Measurements from ENCODE around the gene MEAK7.

The MEAK7 gene

DNA sequence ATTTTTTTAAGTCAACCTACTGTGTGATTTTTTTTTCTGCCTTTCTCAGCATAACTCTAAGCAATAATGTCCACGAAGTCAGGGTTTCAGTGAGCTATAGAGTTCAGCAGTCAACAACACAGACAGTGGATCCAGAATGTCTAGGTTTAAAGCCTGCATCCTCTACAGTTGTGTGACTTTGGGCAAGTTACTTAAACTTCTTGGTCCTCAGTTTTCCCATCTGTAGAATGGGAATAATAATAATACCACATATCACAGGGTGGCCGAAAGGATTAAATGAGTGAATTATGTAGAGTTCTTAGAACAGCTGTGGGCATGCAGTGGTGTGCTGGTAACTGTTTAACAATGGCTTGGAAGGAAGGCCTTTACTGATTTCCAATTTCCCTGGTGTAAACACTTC lies 38.8 kb upstream of the MEAK7 start:
- H3K27ac ChIP-seq (ENCODE audit: low read length), result no peak overlapping the region
- H3K9me3 ChIP-seq (ENCODE audit: control insufficient read depth in 1 of 2, low read length in 2 of 2), result no peaks in the 10 kb centered on the region
- H3K27me3 ChIP-seq (ENCODE audit: low read depth, low read length), result no peaks in the 10 kb centered on the region
- no peak overlapping the region for H3K4me3 ChIP-seq (ENCODE audit: low read depth in 1 of 2, low read length in 2 of 2)
- no peaks in the 10 kb centered on the region for H3K36me3 ChIP-seq (ENCODE audit: control insufficient read depth in 1 of 2, insufficient read depth in 2 of 2, low read length in 2 of 2)
- H3K4me1 ChIP-seq (ENCODE audit: control insufficient read depth in 1 of 2, insufficient read depth in 2 of 2, low read length in 2 of 2), result no peaks in the 10 kb centered on the region

DNA sequence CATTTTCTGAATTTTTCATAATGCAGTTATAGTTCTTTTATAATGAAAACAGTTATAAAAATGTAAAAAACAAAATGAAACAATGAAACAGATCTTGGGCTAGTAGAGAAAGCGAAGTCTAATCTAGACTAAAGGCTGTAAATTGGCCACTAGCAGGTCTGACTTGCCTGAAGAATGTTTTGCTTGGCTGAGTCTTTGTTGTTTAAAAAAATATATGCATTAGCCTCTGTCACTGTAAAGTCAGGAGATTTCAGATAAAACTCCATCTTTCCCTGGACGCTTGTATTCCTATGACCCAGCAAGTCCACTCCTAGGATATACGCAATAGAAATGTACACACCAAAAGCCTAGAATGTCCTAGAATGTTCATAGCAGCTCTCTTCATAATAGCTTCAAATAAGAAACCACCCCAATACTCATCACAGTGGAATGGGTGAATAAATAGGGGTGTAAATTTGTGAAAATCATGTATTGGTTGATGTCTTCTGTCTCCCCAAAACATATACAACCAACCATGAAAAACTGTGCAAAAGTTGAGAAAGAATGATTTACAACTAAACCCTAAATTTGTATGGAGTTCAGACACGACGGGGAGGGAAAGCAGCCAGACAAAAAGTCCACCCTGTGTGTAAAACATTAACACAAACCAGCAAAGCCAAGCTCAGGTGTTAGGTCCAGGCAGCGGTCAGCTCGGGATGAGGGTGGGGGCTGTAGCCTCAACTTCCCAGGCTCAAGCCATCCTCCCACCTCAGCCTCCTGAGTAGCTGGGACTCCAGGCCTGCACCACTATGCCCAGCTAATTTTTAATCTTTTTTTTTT lies 37.7 kb upstream of the MEAK7 start:
- Histone ChIP-seq H3K27ac (ENCODE audit: low read length) (no peak overlapping the region), H3K36me3 (ENCODE audit: control insufficient read depth in 1 of 2, insufficient read depth in 2 of 2, low read length in 2 of 2) (no peaks in the 10 kb centered on the region), H3K27me3 (ENCODE audit: low read depth, low read length) (no peaks in the 10 kb centered on the region), H3K4me1 (ENCODE audit: control insufficient read depth in 1 of 2, insufficient read depth in 2 of 2, low read length in 2 of 2) (no peaks in the 10 kb centered on the region), H3K4me3 (ENCODE audit: low read depth in 1 of 2, low read length in 2 of 2) (no peak overlapping the region), H3K9me3 (ENCODE audit: control insufficient read depth in 1 of 2, low read length in 2 of 2) (no peaks in the 10 kb centered on the region)

DNA sequence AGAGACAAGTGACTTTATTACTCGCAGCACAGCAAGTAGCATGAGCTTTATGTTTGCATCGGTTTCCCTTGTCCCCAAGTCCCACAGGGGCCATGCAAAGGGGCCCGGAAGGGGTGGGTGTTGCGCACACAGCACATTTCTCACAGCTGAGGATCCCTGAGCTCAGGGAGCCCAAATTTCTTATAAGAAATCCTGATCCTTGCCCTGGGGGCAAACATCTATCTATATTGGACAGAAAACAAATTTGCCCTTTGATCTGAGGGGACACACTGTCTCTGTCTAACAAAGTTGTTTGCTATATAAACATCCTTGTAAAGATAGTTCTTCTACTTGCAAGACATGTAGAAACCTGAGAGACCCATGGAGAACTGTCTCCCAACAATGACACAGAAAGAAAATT lies 35.7 kb upstream of the MEAK7 start:
- no peak overlapping the region for H3K4me3 ChIP-seq (ENCODE audit: low read depth in 1 of 2, low read length in 2 of 2)
- no peaks in the 10 kb centered on the region for H3K27me3 ChIP-seq (ENCODE audit: low read depth, low read length)
- no peak overlapping the region for H3K27ac ChIP-seq (ENCODE audit: low read length)
- no peaks in the 10 kb centered on the region for H3K4me1 ChIP-seq (ENCODE audit: control insufficient read depth in 1 of 2, insufficient read depth in 2 of 2, low read length in 2 of 2)
- no peaks in the 10 kb centered on the region for H3K36me3 ChIP-seq (ENCODE audit: control insufficient read depth in 1 of 2, insufficient read depth in 2 of 2, low read length in 2 of 2)
- H3K9me3 ChIP-seq (ENCODE audit: control insufficient read depth in 1 of 2, low read length in 2 of 2), result no peaks in the 10 kb centered on the region

DNA sequence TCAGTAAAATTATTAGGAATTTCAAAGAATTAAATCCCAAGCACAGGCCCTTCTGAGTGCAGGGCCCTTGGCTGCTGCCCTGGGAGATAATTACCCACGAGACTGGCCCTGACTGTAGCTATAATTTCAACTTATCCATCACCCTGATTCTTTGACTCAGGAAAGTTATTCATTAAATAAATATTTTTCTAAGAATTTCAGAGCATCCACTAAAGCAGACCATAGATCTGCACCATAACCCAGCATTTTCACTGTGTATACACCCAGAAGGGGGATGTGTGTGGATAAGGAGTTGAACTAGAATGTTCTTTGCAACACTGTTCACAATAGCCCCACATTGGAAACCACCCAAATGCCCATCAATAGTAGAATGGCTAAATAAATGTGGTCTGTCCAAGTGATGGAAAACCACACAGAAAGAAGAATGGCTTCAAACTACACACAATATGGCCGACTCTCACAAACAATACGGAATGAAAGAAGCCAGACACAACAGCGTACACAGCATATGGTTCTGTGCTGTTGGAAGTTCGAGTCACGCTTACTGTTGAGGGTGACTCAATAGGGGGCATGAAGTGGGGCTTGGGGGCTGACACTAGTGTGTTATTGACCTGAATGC lies 33.9 kb upstream of the MEAK7 start:
- Histone ChIP-seq H3K36me3 (ENCODE audit: control insufficient read depth in 1 of 2, insufficient read depth in 2 of 2, low read length in 2 of 2) (no peaks in the 10 kb centered on the region), H3K27ac (ENCODE audit: low read length) (no peak overlapping the region), H3K9me3 (ENCODE audit: control insufficient read depth in 1 of 2, low read length in 2 of 2) (no peaks in the 10 kb centered on the region), H3K4me3 (ENCODE audit: low read depth in 1 of 2, low read length in 2 of 2) (no peak overlapping the region), H3K27me3 (ENCODE audit: low read depth, low read length) (no peaks in the 10 kb centered on the region), H3K4me1 (ENCODE audit: control insufficient read depth in 1 of 2, insufficient read depth in 2 of 2, low read length in 2 of 2) (no peaks in the 10 kb centered on the region)

DNA sequence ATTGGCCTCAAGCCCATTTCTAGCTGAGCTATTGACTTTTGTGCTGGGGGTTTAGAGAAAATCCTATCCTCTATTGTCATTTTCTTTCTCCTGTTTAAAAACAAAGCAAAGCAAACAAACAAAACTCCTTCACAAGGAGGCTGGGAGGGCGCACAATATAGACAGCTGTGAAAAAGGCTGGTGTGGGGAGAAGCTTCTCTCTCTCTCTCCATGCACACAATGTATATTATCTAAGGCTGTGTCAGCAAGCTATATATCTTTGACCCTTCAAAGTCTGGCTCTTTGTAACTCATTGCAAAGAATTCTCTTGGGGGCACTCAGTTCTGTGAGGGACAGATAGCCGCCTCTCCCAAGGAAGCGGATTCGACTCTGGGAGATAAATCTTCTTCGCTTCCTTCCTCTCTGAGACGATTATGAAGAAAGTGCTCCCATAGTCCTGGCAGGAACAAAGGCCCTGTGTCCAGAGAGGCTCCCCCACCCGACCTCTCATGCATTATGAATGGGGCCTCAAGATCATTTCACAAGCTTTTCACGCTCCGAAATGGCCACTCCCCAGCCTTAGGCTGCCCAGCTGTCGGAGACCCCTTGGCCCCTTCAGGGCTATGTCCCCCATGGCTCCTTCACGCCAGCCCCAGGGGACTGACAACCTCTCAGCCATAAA lies 33.2 kb upstream of the MEAK7 start:
- Histone ChIP-seq H3K4me3 (ENCODE audit: low read depth in 1 of 2, low read length in 2 of 2) (no peak overlapping the region), H3K4me1 (ENCODE audit: control insufficient read depth in 1 of 2, insufficient read depth in 2 of 2, low read length in 2 of 2) (peaks cover 0 to 7% of the 10 kb centered on the region in 2 donors), H3K27me3 (ENCODE audit: low read depth, low read length) (no peaks in the 10 kb centered on the region), H3K27ac (ENCODE audit: low read length) (no peak overlapping the region), H3K9me3 (ENCODE audit: control insufficient read depth in 1 of 2, low read length in 2 of 2) (no peaks in the 10 kb centered on the region), H3K36me3 (ENCODE audit: control insufficient read depth in 1 of 2, insufficient read depth in 2 of 2, low read length in 2 of 2) (no peaks in the 10 kb centered on the region)

DNA sequence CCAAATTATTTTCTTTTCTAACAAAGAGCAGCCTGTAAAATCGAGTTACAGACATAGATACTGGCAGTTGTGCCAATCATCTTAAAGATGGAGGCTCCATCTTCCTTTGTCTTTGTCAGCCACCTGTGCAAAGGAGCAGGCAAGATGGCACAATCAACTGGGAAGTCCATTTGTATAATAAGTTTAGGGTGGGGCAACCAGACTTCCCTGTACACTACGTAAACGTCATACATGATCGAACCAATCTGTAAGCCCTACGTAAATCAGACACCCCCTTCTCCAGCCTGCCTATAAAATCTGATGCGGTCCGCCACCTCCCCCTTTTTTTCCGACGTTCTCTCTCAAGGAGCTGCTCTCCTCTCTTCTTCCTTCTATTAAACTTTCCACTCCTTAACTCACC lies 31.4 kb upstream of the MEAK7 start:
- peaks cover 8 to 16% of the 10 kb centered on the region in 2 donors for H3K4me1 ChIP-seq (ENCODE audit: control insufficient read depth in 1 of 2, insufficient read depth in 2 of 2, low read length in 2 of 2)
- no peak overlapping the region for H3K27ac ChIP-seq (ENCODE audit: low read length)
- H3K4me3 ChIP-seq (ENCODE audit: low read depth in 1 of 2, low read length in 2 of 2), result no peak overlapping the region
- H3K36me3 ChIP-seq (ENCODE audit: control insufficient read depth in 1 of 2, insufficient read depth in 2 of 2, low read length in 2 of 2), result no peaks in the 10 kb centered on the region
- no peaks in the 10 kb centered on the region for H3K9me3 ChIP-seq (ENCODE audit: control insufficient read depth in 1 of 2, low read length in 2 of 2)
- no peaks in the 10 kb centered on the region for H3K27me3 ChIP-seq (ENCODE audit: low read depth, low read length)

DNA sequence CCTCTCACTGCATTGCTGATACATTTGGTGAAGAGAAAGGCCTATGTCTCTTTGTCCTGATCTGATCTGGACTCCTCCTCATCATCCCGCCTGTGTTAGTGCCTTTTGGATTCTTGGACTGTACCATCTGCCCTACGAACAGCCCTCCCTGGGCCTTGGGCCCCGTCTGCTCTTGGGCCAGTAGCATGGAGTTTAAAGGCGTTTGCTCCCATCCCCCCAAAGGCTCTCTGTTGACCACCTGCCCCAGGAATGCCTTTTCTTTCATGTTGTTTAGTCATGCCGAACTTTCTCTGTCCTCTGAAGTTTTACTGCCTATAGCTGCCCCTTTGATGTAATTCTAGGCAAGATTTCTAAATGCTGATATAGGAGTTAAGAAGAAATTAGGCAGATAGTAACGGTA lies 30.9 kb upstream of the MEAK7 start:
- H3K27me3 ChIP-seq (ENCODE audit: low read depth, low read length), result no peaks in the 10 kb centered on the region
- no peaks in the 10 kb centered on the region for H3K36me3 ChIP-seq (ENCODE audit: control insufficient read depth in 1 of 2, insufficient read depth in 2 of 2, low read length in 2 of 2)
- H3K27ac ChIP-seq (ENCODE audit: low read length), result no peak overlapping the region
- H3K4me3 ChIP-seq (ENCODE audit: low read depth in 1 of 2, low read length in 2 of 2), result no peak overlapping the region
- H3K9me3 ChIP-seq (ENCODE audit: control insufficient read depth in 1 of 2, low read length in 2 of 2), result no peaks in the 10 kb centered on the region
- H3K4me1 ChIP-seq (ENCODE audit: control insufficient read depth in 1 of 2, insufficient read depth in 2 of 2, low read length in 2 of 2), result peaks cover 8 to 16% of the 10 kb centered on the region in 2 donors

DNA sequence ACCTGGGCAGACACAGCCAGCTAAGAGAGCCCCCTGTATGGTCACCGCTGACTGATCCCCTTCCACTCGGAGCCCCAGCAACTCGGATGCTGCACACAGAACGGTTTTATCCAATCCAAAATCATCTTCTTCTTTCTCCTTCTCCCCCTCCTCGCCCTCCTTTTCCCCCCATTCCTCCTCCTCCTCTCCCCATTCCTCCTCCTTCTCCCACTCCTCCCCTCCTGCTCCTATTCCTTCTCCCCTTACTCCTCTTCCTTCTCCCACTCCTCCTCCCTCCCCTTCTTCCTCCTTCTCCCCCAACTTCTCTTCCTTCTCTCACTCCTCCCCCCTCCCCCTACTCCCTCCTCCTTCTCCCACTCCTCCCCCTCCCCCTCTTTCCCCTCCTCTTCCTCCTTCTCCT lies 30.4 kb upstream of the MEAK7 start:
- Histone ChIP-seq H3K36me3 (ENCODE audit: control insufficient read depth in 1 of 2, insufficient read depth in 2 of 2, low read length in 2 of 2) (no peaks in the 10 kb centered on the region), H3K9me3 (ENCODE audit: control insufficient read depth in 1 of 2, low read length in 2 of 2) (no peaks in the 10 kb centered on the region), H3K27me3 (ENCODE audit: low read depth, low read length) (no peaks in the 10 kb centered on the region), H3K4me3 (ENCODE audit: low read depth in 1 of 2, low read length in 2 of 2) (no peak overlapping the region), H3K27ac (ENCODE audit: low read length) (no peak overlapping the region), H3K4me1 (ENCODE audit: control insufficient read depth in 1 of 2, insufficient read depth in 2 of 2, low read length in 2 of 2) (peaks cover 8 to 16% of the 10 kb centered on the region in 2 donors)

DNA sequence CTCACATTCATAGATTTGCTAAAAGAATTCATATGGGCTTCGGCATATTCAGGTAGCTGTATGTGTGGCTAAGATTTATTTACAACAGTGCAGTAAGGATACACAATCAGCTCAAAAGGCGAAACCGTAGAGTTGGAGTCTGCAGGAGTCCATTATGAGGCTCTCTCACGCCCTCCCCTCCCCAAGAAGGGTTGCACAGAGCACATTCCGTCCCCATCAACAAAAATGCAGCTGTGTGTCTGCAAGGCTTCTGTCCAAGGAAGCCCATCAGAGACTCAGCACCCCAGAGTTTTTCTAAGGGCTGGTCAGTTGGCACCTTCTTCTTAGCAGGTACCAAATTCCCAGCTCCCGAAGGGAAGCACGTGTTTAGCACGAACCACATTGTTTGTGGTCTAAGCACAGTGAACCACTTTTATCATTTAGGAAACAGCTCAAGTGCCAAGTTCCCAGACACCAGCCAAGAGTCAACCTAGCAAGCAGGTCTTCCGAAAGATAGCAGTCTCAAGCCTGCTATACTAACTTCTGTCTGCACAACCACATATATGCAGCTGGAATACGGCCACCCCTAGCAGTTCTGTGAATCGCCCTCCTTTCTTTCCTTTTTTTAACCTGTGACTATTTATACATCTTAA lies 28.5 kb upstream of the MEAK7 start:
- Histone ChIP-seq H3K36me3 (ENCODE audit: control insufficient read depth in 1 of 2, insufficient read depth in 2 of 2, low read length in 2 of 2) (no peaks in the 10 kb centered on the region), H3K27me3 (ENCODE audit: low read depth, low read length) (no peaks in the 10 kb centered on the region), H3K9me3 (ENCODE audit: control insufficient read depth in 1 of 2, low read length in 2 of 2) (no peaks in the 10 kb centered on the region), H3K4me1 (ENCODE audit: control insufficient read depth in 1 of 2, insufficient read depth in 2 of 2, low read length in 2 of 2) (peaks cover 8 to 16% of the 10 kb centered on the region in 2 donors), H3K27ac (ENCODE audit: low read length) (peak overlapping the region; percentile 68), H3K4me3 (ENCODE audit: low read depth in 1 of 2, low read length in 2 of 2) (no peak overlapping the region)

DNA sequence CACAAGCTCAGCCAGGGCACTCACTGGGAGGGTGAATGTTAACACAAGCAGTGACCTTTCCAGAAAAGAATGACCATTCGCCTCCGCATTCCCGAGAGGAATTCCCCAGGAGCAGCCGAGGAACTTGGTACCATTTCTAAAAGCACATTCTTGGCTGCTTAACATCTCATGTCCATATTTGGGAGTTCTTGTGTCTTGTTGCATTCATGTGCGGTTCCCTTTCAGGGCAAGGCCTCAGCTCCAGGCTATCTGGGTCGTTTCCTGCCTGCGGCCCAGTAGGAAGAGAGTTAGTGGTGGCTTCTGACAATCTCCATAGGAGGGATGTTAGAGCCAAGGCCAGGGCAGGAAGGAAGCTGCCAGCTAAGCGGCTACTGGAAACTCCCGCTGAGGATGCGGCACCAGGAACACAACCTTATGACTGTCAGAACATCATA lies 27.8 kb upstream of the MEAK7 start:
- Histone ChIP-seq H3K36me3 (ENCODE audit: control insufficient read depth in 1 of 2, insufficient read depth in 2 of 2, low read length in 2 of 2) (no peaks in the 10 kb centered on the region), H3K27ac (ENCODE audit: low read length) (peak overlapping the region; percentile 68), H3K9me3 (ENCODE audit: control insufficient read depth in 1 of 2, low read length in 2 of 2) (no peaks in the 10 kb centered on the region), H3K27me3 (ENCODE audit: low read depth, low read length) (no peaks in the 10 kb centered on the region), H3K4me3 (ENCODE audit: low read depth in 1 of 2, low read length in 2 of 2) (no peak overlapping the region), H3K4me1 (ENCODE audit: control insufficient read depth in 1 of 2, insufficient read depth in 2 of 2, low read length in 2 of 2) (peaks cover 8 to 20% of the 10 kb centered on the region in 2 donors)

DNA sequence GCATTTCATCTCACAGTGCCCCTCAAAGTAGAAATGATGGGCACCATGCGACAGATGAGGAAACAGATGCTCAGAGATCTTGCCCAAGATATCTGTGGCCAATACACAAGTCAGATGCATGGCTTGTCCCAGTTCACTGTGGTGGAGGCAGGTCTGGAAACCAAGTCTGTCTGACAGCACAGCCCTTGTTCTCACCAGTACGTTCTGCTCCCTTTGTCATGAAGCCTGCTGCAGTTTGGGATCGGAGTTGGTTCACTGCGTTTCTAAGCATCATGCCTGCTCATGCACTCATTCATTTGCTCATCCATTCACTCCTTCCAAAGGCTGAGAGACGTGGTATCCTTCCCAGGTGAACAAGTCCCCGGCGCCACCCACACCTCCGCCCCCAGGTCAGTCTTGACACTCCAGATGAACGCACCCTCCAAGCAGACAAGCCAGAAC lies 27.2 kb upstream of the MEAK7 start:
- Histone ChIP-seq H3K9me3 (ENCODE audit: control insufficient read depth in 1 of 2, low read length in 2 of 2) (no peaks in the 10 kb centered on the region), H3K27ac (ENCODE audit: low read length) (peak overlapping the region; percentile 33), H3K27me3 (ENCODE audit: low read depth, low read length) (no peaks in the 10 kb centered on the region), H3K4me3 (ENCODE audit: low read depth in 1 of 2, low read length in 2 of 2) (no peak overlapping the region), H3K36me3 (ENCODE audit: control insufficient read depth in 1 of 2, insufficient read depth in 2 of 2, low read length in 2 of 2) (no peaks in the 10 kb centered on the region), H3K4me1 (ENCODE audit: control insufficient read depth in 1 of 2, insufficient read depth in 2 of 2, low read length in 2 of 2) (peaks cover 8 to 26% of the 10 kb centered on the region in 2 donors)

Measured in muscle layer of duodenum (tissue), 2 donors.